SK-N-SH treated with all-trans-retinoic acid at 6 μM for 48 hours (cell line): ENCODE measurements around the gene EPB41L5.

ENCODE experiments used
- ARNTL ChIP-seq: fragments of 450-650 bp; formaldehyde crosslinking; IDR thresholded peaks from 2 replicates; pipeline ENCODE4 v1.5.0; 2020; ENCODE audit warnings: low read depth, mild to moderate bottlenecking, moderate library complexity, borderline replicate concordance
- GLIS3 ChIP-seq: fragments of 250-450 bp; sonication (Bioruptor Pico); IDR thresholded peaks from 2 replicates; pipeline ENCODE4 v1.5.0; 2020; ENCODE audit warnings: mild to moderate bottlenecking, moderate library complexity
- TCF4 ChIP-seq: fragments of 250-450 bp; sonication (Bioruptor Pico); IDR thresholded peaks from 2 replicates; pipeline ENCODE4 v1.8.0; 2021; ENCODE audit warnings: mild to moderate bottlenecking, moderate library complexity, borderline replicate concordance
- TOX ChIP-seq: fragments of 250-450 bp; sonication (Bioruptor Pico); IDR thresholded peaks from 2 replicates; pipeline ENCODE4 v1.8.0; 2021; ENCODE audit warnings: mild to moderate bottlenecking, moderate library complexity, borderline replicate concordance
- ZFP3 ChIP-seq: fragments of 250-450 bp; sonication (Bioruptor Pico); IDR thresholded peaks from 2 replicates; pipeline ENCODE4 v1.5.0; 2020; ENCODE audit warnings: mild to moderate bottlenecking, moderate library complexity
- TF ChIP-seq, protein P1 (sequence below): fragments of 250-450 bp; sonication (Bioruptor Pico); IDR thresholded peaks from 2 replicates; pipeline ENCODE4 v1.5.0; 2020; ENCODE audit warnings: mild to moderate bottlenecking, moderate library complexity
- TF ChIP-seq, protein P2 (sequence below): fragments of 250-450 bp; sonication (Bioruptor Pico); IDR thresholded peaks from 2 replicates; pipeline ENCODE4 v1.5.1; 2021; ENCODE audit warnings: mild to moderate bottlenecking, moderate library complexity

- TF ChIP-seq GLIS3 (no peak), ZFP3 (no peak), ARNTL (CRISPR knock-in tag) (no peak), TCF4 (CRISPR knock-in tag) (no peak), TOX (CRISPR knock-in tag) (no peak)
- TF ChIP-seq, protein P1, sequence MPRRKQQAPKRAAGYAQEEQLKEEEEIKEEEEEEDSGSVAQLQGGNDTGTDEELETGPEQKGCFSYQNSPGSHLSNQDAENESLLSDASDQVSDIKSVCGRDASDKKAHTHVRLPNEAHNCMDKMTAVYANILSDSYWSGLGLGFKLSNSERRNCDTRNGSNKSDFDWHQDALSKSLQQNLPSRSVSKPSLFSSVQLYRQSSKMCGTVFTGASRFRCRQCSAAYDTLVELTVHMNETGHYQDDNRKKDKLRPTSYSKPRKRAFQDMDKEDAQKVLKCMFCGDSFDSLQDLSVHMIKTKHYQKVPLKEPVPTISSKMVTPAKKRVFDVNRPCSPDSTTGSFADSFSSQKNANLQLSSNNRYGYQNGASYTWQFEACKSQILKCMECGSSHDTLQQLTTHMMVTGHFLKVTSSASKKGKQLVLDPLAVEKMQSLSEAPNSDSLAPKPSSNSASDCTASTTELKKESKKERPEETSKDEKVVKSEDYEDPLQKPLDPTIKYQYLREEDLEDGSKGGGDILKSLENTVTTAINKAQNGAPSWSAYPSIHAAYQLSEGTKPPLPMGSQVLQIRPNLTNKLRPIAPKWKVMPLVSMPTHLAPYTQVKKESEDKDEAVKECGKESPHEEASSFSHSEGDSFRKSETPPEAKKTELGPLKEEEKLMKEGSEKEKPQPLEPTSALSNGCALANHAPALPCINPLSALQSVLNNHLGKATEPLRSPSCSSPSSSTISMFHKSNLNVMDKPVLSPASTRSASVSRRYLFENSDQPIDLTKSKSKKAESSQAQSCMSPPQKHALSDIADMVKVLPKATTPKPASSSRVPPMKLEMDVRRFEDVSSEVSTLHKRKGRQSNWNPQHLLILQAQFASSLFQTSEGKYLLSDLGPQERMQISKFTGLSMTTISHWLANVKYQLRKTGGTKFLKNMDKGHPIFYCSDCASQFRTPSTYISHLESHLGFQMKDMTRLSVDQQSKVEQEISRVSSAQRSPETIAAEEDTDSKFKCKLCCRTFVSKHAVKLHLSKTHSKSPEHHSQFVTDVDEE (CRISPR knock-in tag), result no peak
- TF ChIP-seq, protein P2, sequence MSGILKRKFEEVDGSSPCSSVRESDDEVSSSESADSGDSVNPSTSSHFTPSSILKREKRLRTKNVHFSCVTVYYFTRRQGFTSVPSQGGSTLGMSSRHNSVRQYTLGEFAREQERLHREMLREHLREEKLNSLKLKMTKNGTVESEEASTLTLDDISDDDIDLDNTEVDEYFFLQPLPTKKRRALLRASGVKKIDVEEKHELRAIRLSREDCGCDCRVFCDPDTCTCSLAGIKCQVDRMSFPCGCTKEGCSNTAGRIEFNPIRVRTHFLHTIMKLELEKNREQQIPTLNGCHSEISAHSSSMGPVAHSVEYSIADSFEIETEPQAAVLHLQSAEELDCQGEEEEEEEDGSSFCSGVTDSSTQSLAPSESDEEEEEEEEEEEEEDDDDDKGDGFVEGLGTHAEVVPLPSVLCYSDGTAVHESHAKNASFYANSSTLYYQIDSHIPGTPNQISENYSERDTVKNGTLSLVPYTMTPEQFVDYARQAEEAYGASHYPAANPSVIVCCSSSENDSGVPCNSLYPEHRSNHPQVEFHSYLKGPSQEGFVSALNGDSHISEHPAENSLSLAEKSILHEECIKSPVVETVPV (CRISPR knock-in tag), result no peak
These were observed 164.2 kb downstream of the EPB41L5 start for GRCh38 chr2:120177001-120177621.
